HEK293T (cell line): ENCODE results near the gene GABARAPL1.

Experiments used
- ARNT ChIP-seq: fragments of 450-650 bp; IDR thresholded peaks from 2 replicates; pipeline ENCODE4 v1.6.1; 2017; ENCODE audit warnings: mild to moderate bottlenecking
- BHLHE40 ChIP-seq: fragments of 450-650 bp; IDR thresholded peaks from 2 replicates; pipeline ENCODE4 v1.6.1; 2016; ENCODE audit warnings: mild to moderate bottlenecking, moderate library complexity, borderline replicate concordance
- ELF4 ChIP-seq: fragments of 450-650 bp; IDR thresholded peaks from 2 replicates; pipeline ENCODE4 v1.6.1; 2017; ENCODE audit warnings: antibody characterized with exemption
- FOXA1 ChIP-seq: fragments of 450-650 bp; IDR thresholded peaks from 2 replicates; pipeline ENCODE4 v1.6.1; 2016; ENCODE audit warnings: mild to moderate bottlenecking
- FOXK2 ChIP-seq: fragments of 450-650 bp; IDR thresholded peaks from 2 replicates; pipeline ENCODE4 v1.6.1; 2016; ENCODE audit warnings: mild to moderate bottlenecking
- FOXM1 ChIP-seq: fragments of 450-650 bp; IDR thresholded peaks from 2 replicates; pipeline ENCODE4 v1.6.1; 2017; ENCODE audit warnings: mild to moderate bottlenecking, borderline replicate concordance
- HDGF ChIP-seq: fragments of 450-650 bp; IDR thresholded peaks from 2 replicates; pipeline ENCODE4 v1.6.1; 2017; ENCODE audit warnings: antibody characterized with exemption, borderline replicate concordance
- L3MBTL2 ChIP-seq: fragments of 450-650 bp; conservative IDR thresholded peaks from 2 replicates; pipeline ENCODE4 v1.6.1; 2016; ENCODE audit warnings: mild to moderate bottlenecking
- LEF1 ChIP-seq: fragments of 450-650 bp; IDR thresholded peaks from 2 replicates; pipeline ENCODE4 v1.6.1; 2017; ENCODE audit warnings: mild to moderate bottlenecking, borderline replicate concordance
- NFRKB ChIP-seq: fragments of 450-650 bp; IDR thresholded peaks from 2 replicates; pipeline ENCODE4 v1.6.1; 2016; ENCODE audit warnings: mild to moderate bottlenecking, moderate library complexity
- PKNOX1 ChIP-seq: fragments of 450-650 bp; IDR thresholded peaks from 2 replicates; pipeline ENCODE4 v1.6.1; 2016
- SP1 ChIP-seq: fragments of 450-650 bp; IDR thresholded peaks from 2 replicates; pipeline ENCODE4 v1.6.1; 2017
- SUZ12 ChIP-seq: fragments of 450-650 bp; IDR thresholded peaks from 2 replicates; pipeline ENCODE4 v1.6.1; 2016; ENCODE audit warnings: mild to moderate bottlenecking
- TARDBP ChIP-seq: fragments of 450-650 bp; IDR thresholded peaks from 2 replicates; pipeline ENCODE4 v1.6.1; 2016

DNA sequence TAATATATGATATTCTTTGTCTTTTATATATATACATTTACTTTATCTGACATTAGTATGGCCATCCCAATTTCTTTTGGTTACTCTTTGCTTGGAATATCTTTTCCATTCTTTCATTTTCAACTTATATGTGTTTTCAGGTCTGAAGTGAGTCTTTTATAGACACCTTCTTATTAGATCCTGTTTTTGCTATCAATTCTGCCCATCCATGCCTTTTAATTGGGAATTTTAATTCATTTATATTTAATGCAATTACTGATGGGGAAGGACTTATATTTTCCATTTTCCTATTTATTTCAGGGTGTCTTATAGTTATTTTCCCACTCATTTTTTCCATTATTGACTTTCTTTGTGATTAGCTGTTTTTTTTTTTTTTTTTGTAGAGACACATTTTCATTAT lies 43.4 kb downstream of the GABARAPL1 start:
- TF ChIP-seq BHLHE40, result no peak
- no peak for TF ChIP-seq PKNOX1
- no peak for TF ChIP-seq ELF4
- TF ChIP-seq SP1, result no peak
- no peak for TF ChIP-seq SUZ12
- TF ChIP-seq FOXM1, result no peak
- TF ChIP-seq HDGF, result no peak
- TF ChIP-seq L3MBTL2, result no peak
- TF ChIP-seq LEF1, result no peak
- no peak for TF ChIP-seq ARNT
- no peak for TF ChIP-seq FOXA1
- no peak for TF ChIP-seq TARDBP
- TF ChIP-seq NFRKB, result no peak
- no peak for TF ChIP-seq FOXK2
